ENCODE data around the gene SURF4. TPM values are rescaled to one million over a fixed set of nuclear protein-coding genes. Genes with fewer than 3 reads are reported as not detected.

Gene SURF4
- total and polyA plus RNA-seq, 2 experiments from 2014 or later = 354 to 360 TPM

- H3K9me3 ChIP-seq (ENCODE audit: low read depth) = no peaks in the 10 kb centered on the region
- H3K27me3 ChIP-seq = no peaks in the 10 kb centered on the region
- TF ChIP-seq, protein P1, sequence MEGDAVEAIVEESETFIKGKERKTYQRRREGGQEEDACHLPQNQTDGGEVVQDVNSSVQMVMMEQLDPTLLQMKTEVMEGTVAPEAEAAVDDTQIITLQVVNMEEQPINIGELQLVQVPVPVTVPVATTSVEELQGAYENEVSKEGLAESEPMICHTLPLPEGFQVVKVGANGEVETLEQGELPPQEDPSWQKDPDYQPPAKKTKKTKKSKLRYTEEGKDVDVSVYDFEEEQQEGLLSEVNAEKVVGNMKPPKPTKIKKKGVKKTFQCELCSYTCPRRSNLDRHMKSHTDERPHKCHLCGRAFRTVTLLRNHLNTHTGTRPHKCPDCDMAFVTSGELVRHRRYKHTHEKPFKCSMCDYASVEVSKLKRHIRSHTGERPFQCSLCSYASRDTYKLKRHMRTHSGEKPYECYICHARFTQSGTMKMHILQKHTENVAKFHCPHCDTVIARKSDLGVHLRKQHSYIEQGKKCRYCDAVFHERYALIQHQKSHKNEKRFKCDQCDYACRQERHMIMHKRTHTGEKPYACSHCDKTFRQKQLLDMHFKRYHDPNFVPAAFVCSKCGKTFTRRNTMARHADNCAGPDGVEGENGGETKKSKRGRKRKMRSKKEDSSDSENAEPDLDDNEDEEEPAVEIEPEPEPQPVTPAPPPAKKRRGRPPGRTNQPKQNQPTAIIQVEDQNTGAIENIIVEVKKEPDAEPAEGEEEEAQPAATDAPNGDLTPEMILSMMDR (IDR thresholded peaks at IDR 0.05; ENCODE audit: poor library complexity) = no peak
- TF ChIP-seq EZH2phosphoT487 (IDR thresholded peaks at IDR 0.05; ENCODE audit: low read depth, severe bottlenecking, unreplicated experiment) (no peak), EZH2 (IDR thresholded peaks at IDR 0.05; ENCODE audit: borderline replicate concordance) (no peak)
- peaks cover 19% of the 10 kb centered on the region for H4K20me1 ChIP-seq (ENCODE audit: insufficient read depth, poor library complexity, severe bottlenecking)
- H3K4me3 ChIP-seq = no peak overlapping the region
- H2AFZ ChIP-seq = no peak overlapping the region
- peaks cover 3% of the 10 kb centered on the region for H3K36me3 ChIP-seq (replicated peaks; ENCODE audit: insufficient read depth, low read depth)
- peak overlapping the region; percentile 92 for H3K4me2 ChIP-seq
- H3K27ac ChIP-seq = no peak overlapping the region
- 76% methylated on average over 15 of the region's 15 CpGs for WGBS (ENCODE audit: low lambda C conversion rate, missing lambda C conversion rate)
- no peak for DNase-seq (ENCODE audit: low spot score)
- H3K4me1 ChIP-seq (ENCODE audit: insufficient read depth) = peaks cover 10% of the 10 kb centered on the region
- no peaks in the 10 kb centered on the region for H3K9me2 ChIP-seq (replicated peaks; ENCODE audit: insufficient read depth)
- peaks cover 49% of the 10 kb centered on the region for H3K79me2 ChIP-seq
These were observed 29.7 kb downstream of the SURF4 start for GRCh38 chr9:133346021-133346785.

DNA sequence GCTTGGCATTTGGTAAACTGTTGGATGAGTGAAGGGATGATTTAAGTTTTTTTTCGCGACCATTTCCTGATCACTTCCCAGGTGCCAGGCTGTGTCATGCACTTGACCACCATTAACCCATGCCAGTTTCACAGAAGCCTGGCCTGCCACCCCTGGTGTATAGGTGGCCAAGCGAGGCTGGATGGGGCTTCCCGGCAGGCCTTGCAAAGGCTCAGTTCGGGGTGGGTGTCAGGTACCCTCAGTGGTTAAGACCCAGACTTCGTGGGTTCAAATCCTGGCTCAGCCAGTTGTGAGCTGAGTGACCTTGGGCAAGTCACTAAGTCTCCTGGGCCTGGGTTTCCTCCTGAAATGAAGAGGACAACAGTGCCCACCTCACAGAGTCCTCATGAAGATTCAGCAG is 30.3 kb downstream of the SURF4 start:
- no peak overlapping the region for H3K27ac ChIP-seq
- no peaks in the 10 kb centered on the region for H3K27me3 ChIP-seq
- H3K9me3 ChIP-seq (ENCODE audit: low read depth) = no peaks in the 10 kb centered on the region
- H3K9me2 ChIP-seq (replicated peaks; ENCODE audit: insufficient read depth) = no peaks in the 10 kb centered on the region
- H3K36me3 ChIP-seq (replicated peaks; ENCODE audit: insufficient read depth, low read depth) = peaks cover 3% of the 10 kb centered on the region
- no peak overlapping the region for H3K4me2 ChIP-seq
- TF ChIP-seq EZH2phosphoT487 (IDR thresholded peaks at IDR 0.05; ENCODE audit: low read depth, severe bottlenecking, unreplicated experiment) = no peak
- TF ChIP-seq, protein P1 (IDR thresholded peaks at IDR 0.05; ENCODE audit: poor library complexity) = no peak
- TF ChIP-seq EZH2 (IDR thresholded peaks at IDR 0.05; ENCODE audit: borderline replicate concordance) = no peak
- no peak overlapping the region for H3K4me3 ChIP-seq
- H2AFZ ChIP-seq = no peak overlapping the region
- peaks cover 47% of the 10 kb centered on the region for H3K79me2 ChIP-seq
- DNase-seq (ENCODE audit: low spot score) = no peak
- 98% methylated on average over 6 of the region's 6 CpGs for WGBS (ENCODE audit: low lambda C conversion rate, missing lambda C conversion rate)
- peaks cover 10% of the 10 kb centered on the region for H3K4me1 ChIP-seq (ENCODE audit: insufficient read depth)
- H4K20me1 ChIP-seq (ENCODE audit: insufficient read depth, poor library complexity, severe bottlenecking) = peaks cover 19% of the 10 kb centered on the region

DNA sequence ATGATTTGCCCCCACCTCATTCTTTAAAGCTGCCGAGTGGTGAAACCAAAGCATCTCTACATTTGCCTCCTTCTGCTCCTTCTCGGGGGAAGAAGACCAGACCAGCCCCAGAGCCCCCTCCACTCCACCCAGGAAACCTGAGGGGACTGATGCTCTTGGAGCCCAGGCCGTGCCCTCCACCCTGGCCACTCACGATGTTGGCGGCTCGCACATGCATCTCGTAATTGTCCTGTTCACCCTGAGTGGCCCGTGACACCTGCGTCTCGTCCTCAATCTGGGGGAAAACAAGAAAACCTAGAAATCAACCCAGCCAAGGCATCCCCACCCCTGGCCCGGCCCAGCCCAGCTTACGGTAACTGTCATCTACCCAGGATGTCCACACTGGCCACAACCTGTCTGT is 30.9 kb downstream of the SURF4 start:
- Histone ChIP-seq H3K27me3 (no peaks in the 10 kb centered on the region), H4K20me1 (ENCODE audit: insufficient read depth, poor library complexity, severe bottlenecking) (peaks cover 13% of the 10 kb centered on the region), H3K9me2 (replicated peaks; ENCODE audit: insufficient read depth) (no peaks in the 10 kb centered on the region), H3K27ac (no peak overlapping the region), H2AFZ (no peak overlapping the region), H3K4me1 (ENCODE audit: insufficient read depth) (peaks cover 10% of the 10 kb centered on the region), H3K9me3 (ENCODE audit: low read depth) (no peaks in the 10 kb centered on the region), H3K4me2 (no peak overlapping the region), H3K36me3 (replicated peaks; ENCODE audit: insufficient read depth, low read depth) (peaks cover 3% of the 10 kb centered on the region), H3K79me2 (peaks cover 41% of the 10 kb centered on the region), H3K4me3 (no peak overlapping the region)
- 98% methylated on average over 11 of the region's 12 CpGs for WGBS (ENCODE audit: low lambda C conversion rate, missing lambda C conversion rate)
- no peak for DNase-seq (ENCODE audit: low spot score)
- TF ChIP-seq, protein P1 (IDR thresholded peaks at IDR 0.05; ENCODE audit: poor library complexity) = no peak
- TF ChIP-seq EZH2phosphoT487 (IDR thresholded peaks at IDR 0.05; ENCODE audit: low read depth, severe bottlenecking, unreplicated experiment) = no peak
- no peak for TF ChIP-seq EZH2 (IDR thresholded peaks at IDR 0.05; ENCODE audit: borderline replicate concordance)

All from hepatocyte (in vitro differentiated cells).